NCI-H2227 (cell line): ENCODE data around the gene VWF.
"Not testable (repeated sequence)": the region's sequence is repeated elsewhere in the genome, so short reads cannot be mapped to it uniquely, and the experiment has no call there.

ENCODE experiments used
- DNase-seq: peaks from one replicate; lab custom pipeline; 2025; ENCODE audit not compliant: unreplicated experiment; lab: John Stamatoyannopoulos, UW

The VWF gene

DNA sequence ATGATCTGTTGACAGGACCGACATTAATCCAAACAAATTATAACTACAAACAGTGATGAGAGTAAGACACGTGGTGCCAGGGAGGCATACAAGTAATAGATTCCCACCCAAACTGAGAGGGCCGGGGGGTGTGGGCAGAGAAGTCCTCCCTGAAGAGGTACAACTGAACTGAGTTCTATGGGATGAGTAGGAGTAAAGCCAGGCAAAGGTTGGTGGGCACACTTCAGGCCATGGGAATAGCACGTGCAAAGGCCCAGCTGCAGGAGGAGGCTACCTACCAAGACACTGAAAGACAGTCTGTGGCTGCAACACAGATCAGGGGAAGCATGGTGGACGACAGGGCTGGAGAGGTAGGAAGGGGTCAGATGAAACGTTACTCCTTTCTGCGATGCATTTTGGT lies 22.0 kb upstream of the VWF start:
- no peak for DNase-seq

DNA sequence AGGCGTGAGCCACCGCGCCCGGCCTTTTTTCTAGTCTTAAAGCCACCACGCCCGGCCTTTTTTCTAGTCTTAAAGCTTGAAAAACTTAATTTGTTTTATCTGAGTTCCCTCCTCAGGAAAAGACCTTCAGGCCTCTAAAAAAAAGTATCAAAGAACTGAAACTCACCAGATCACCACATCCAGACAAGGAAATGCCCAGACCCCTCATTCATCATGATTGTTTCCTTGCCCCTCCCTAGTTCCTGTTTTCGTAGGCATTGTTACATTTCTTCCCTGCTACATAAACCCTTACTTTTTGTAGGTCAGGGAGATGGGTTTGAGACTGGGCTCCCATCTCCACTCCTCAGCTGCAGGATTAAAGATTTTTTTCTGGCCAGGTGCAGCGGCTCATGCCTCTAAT lies 21.1 kb upstream of the VWF start:
- no peak for DNase-seq

DNA sequence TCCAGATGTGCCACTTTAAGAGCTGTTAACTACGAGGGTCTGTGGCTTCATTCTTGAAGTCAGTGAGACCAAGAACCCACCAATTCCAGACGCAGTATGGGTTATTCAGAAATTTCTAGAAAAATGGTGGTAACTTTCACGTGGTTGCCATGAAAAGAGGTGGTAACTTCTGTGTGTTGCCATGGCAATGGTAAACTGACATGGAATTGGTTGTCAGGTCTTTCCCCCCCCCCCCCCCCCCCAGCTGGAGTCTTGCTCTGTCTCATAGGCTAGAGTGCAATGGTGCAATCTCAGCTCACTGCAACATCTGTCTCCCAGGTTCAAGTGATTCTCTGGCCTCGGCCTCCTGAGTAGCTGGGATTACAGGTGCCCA lies 18.8 kb upstream of the VWF start:
- DNase-seq, result no peak

DNA sequence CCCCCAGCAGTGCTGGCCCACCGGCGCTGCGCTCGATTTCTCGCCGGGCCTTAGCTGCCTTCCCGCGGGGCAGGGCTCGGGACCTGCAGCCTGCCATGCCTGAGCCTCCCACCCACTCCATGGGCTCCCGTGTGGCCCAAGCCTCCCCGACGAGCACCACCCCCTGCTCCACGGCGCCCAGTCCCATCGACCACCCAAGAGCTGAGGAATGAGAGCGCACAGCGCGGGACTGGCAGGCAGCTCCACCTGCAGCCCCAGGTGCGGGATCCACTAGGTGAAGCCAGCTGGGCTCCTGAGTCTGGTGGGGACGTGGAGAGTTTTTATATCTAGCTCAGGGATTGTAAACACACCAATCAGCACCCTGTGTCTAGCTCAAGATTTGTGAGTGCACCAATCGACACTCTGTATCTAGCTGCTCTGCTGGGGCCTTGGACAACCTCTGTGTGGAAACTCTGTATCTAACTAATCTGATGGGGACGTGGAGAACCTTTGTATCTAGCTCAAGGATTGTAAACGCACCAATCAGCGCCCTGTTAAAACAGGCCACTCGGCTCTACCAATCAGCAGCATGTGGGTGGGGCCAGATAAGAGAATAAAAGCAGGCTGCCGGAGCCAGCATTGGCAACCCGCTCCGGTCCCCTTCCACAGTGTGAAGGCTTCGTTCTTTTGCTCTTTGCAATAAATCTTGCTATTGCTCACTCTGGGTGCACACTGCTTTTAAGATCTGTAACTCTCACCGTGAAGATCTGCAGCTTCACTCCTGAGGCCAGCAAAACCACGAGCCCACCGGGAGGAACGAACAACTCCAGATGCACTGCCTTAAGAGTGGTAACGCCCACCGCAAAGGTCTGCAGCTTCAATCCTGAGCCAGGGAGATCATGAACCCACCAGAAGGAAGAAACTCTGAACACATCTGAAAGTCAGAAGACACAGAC lies 18.2 kb upstream of the VWF start:
- DNase-seq, result not testable (repeated sequence)

DNA sequence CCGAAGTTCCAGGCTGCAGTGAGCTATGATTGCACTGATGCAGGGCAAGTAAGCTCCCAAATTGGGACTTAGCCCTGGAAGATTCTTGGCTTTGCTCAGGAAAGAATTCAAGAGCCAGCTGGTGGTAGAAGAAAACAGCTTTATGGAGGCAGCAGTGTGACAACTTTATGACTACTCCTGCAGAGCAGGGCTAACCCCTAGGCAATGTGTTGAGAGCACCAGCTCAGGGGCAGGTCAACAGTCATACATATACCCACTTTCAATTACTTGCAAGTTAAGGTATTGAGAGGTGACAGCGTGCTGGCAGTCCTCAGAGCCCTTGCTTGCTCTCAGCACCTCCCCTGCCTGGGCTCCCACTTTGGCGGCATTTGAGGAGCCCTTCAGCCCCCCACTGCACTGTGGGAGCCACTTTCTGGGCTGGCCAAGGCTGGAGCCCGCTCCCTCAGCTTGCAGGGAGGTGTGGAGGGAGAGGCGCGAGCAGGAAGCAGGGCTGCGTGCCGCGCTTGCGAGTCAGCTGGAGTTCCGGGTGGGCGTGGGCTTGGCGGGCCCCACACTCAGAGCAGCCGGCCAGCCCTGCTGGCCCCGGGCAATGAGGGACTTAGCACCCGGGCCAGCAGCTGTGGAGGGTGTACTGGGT lies 17.4 kb upstream of the VWF start:
- not testable (repeated sequence) for DNase-seq

DNA sequence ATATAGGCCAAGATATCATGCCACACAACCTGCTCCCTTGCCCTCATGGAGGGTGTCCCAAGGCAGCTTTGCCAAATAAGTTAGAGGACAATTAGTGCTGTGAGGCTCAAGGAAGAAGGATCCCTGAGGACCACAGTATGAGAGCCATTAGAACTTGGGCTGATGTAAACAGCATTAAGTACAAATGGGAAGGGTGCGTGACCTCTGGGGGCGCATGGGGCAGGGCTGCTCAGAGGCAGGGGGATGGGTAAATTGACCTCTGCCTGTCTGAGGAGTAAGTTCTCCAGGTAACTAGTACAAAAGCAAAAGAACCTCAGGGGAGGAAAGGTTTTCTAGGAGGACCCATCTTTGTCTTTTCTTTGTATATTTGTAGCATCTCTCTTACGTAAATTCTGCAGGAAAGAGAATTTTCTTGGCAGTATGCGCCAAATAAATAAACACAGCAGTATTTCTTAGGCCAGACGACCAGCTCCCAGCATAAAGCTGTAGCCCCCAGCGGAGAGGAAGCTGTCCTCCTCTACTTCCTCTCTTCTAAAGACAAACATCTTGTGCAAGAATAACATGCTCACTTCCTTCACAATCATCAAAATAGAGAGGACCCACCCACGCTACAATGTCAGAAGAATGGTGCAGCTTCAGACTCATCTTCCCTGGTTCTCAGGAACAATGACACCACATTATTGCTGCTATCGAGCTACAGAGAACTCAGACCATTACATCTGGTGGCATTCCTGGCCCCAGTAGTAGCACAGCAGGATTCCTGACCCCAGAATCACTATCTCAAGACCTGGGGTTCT lies 16.4 kb upstream of the VWF start:
- no peak for DNase-seq

DNA sequence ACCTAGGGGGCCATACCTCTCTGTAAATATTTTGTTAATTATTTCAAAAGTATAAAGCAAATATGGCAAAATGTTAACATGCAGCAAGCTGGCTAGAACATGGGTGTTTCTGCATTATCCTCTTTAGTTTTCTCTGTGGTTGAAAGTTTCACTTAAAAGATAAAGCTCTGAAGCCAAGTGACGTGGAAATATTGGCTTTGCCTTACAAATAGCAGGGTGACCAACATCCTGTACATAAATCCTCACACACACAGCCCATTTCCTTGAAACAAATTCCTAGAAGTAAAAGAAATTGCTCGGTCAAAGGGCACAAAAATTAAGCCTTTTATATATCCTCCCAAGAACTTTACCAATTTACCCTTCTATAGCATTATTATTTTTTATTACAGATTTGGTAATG lies 10.6 kb upstream of the VWF start:
- no peak for DNase-seq

DNA sequence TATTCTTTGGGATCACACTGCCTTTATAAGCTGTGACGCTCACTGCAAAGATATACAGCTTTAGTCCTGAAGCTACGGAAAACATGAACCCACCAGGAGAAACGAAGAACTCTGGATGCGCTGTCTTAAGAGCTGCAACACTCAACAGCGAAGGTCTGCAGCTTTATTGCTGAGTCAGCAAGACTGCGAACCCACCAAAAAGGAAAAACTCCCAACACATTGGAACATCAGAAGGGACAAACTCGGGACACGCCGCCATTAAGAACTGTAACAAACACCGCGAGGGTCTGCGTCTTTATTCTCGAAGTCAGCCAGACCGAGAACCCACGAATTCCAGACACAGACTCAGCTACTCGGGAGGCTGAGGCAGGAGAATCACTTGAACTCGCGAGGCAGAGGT lies 9.2 kb upstream of the VWF start:
- no peak for DNase-seq

DNA sequence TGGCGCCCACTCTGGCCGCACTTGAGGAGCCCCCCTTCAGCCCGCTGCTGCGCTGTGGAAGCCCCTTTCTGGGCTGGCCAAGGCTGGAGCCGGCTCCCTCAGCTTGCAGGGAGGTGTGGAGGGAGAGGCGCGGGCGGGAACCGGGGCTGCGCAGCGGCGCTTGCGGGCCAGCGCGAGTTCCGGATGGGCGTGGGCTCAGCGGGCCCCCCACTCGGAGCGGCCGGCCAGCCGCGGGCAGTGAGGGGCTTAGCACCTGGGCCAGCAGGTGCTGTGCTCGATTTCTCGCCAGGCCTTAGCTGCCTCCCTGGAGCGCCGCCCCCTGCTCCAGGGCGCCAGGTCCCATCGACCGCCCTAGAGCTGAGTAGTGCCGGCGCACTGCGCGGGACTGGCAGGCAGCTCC lies 8.0 kb upstream of the VWF start:
- no peak for DNase-seq

DNA sequence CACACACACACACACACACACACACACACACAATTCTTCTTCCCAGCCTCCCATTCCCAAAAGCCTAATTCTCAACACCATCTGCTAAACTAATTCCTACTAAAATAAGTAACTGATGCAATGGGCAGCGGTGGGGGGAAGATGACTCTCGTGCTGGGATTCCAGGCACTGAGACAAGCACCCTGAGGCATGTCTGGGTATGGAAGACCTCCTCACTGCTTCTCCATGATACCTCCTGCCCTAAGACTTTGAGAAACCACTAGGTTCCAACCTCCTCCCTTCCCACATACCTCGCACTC lies 789 bp upstream of the VWF start:
- DNase-seq, result no peak

DNA sequence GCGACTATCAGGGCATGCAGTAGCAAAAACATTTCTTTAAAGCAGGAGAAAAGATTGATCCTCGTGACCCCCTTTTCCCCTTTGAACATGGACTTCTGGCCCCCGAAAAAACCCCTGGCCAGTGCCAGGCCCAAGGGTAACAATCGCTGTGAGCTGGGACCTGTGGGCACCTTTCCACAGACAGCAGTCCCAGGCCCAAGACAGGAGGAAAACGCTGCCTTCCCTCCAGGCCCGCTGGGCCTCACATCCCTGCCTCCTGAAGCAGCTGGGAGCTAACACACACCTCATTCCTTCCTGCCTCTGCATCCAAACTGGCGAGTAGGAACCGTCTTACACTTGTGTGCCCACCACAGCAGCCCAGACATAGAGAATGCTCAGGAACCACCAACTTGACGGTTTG lies 1.2 kb downstream of the VWF start:
- DNase-seq, result no peak

DNA sequence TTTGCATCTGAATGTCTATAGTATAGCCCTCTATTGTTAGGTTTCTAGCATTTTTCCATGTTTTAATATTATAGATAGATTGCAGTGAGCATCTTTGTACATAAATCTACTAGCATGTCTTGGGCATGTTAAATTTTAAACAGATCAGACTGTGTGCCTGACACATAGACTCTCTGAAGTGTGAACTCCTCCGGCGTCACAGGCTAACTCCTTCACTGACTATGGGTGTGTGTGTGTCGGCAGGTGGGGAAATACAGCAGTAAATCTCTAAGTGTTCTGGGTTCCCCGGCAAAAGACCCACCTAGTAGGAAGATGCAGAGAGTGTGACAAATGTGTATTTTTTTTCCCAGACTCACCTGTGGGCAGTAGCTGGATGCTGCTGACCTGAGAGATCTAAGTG lies 2.3 kb downstream of the VWF start:
- no peak for DNase-seq

DNA sequence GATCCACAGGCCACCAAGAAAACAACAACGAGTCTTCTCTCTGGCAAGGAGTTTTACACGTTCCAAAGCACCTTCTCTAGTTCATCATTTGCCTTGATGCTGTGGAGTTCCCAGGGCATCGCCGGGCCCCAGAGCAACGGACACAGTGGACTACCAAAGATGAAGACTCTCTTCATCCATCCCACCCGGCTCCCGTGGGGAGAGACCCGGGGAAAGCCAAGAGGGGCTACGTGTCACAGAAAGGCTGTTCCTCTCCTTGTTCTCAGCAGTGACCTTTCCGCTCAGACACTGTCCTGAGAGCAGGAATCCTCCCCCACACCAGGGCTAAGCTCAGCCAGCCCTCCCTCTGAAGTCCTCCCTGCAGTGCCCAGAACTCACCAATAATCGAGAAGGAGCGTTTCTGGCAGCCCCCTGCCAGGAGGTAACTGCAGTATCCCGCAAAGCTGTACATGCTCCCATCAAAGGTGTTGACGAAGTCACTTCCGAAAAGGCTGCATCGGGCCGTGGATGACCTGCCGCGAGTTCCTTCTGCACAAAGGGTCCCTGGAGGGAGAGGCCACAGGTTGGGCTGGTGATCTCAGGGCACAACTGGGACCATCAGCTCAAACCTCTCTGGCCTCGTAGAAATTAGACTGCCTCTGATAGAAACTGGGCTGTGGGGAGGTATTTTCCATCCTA lies 3.5 kb downstream of the VWF start:
- no peak for DNase-seq

DNA sequence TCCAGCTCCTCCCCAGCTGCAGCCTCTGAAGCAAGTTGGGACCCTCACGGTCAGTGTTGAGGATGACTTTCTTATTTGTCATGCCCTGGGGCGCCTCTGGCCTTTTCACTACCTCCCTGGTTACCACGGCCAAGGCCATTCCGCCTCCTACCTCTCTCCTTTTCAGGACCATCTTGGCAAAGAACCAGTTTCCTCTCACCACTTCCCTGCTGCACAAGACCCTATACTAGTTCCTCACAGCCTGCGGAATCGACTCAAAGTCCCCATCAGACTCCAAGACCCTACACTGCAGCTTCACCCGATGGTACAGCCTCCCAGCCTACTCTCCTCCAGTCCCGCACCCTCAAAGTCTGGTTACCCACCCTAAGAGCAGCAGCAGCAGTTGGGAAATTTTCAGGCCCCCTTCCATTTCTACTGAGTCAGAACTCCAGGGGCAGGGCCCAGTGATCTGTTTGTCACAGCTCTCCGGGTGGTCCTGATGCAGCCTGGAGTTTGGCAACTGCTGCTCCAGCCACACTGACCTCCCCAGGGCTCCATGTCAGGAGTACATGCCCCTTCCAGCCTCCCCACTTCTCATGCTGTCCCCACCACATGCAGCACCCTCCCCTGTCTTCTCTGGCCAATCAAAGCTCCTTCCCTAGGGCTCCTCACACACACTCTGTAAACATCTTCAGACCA lies 5.4 kb downstream of the VWF start:
- DNase-seq, result no peak

DNA sequence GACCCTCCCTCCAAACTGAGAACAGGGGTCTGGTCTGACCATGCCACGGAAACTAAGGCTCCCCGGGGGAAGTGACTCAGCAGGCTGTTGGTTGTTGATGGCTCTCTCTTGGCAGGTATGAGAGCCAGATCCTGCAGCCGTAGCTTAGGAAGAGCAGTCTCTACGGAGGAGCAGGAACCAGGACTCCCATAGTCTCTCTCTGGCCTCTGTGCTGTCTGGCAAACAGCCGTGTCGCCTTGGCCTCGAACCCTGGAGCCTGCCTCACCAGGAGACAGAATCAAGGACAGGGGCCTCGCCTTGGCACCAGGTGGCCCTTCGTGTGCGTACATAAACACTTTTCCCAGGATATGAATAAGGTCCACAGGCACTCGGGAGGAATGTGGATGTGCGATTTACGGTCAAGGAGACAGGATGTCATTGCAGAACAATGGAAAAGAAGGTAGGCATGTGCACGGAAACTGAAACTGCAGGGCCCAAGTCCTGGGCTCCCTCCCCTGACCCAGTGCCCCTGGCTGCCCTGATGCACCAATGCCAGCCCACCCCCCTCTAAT lies 7.9 kb downstream of the VWF start:
- no peak for DNase-seq

DNA sequence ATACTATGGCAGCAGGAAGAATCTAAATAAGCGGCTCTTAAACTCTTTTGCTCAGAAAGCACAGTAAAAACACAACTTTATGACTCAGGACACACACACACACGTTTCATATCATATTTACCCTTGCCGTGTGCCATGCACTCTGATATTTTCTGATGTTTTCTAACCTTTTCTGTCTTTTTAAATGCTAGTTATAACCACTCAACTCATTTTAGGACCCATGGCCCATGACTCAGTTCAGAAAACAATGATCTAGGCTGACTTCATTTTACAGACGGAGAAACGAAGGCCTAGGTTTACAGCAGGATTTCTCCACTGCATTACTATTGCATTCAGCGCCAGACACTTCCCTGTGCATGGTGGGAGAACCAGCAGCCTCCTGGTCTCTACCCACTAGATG lies 9.1 kb downstream of the VWF start:
- DNase-seq, result no peak

DNA sequence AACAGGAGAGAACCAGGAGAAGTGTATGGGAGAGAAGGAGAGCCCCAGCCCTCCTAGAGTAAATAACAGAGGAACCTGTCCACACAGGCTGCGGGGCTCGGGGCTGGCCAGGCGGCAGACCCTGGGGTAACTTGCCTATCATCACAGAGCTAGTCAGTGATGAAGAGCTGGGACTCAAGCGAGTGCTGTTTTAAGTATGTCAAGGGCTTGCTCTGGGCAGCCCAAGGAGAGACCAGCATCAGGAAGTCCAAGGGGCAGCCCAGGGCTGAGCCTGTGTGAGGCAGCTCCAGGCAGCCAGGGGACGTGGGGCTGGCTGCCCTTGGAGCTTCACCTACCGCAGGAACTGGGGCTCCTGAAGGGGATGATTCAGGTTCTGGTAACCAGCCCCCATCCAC lies 10.0 kb downstream of the VWF start:
- no peak for DNase-seq

DNA sequence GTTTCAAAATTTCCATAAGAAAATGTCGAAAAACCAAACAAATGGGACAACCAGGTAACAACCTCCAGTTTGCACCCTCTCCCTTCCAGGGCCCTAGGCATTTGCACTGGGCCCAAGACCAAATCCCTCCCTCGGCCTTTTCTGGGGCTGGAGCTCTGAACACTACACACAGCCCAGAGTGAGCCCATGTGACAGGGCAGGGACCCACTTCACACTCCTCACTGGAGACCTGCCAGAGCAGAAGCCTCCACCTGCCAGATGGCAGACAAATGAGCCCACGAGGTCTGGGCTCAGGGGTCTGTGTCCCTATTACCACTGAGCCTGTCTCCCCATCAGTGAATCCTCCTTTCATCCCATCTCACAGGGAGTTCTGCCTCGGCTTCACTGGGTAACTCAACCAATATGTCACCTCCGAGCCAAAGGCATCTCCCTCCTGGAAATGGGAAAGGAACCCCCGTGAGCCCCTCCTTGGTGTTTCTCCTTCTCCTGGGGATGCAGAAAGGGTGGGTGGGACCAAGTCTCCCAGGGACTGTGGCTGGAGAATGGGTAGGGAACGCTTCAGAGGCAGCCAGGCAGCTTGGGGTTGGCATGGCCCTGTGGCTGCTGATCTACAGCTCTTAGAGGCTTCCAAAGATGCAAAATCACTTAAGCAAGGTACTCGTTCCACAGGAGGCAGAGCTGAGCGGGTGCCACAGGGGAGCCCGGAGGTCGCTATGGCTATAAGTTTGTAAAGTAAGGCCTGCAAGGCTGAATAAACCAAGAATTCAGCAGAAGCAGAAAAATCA lies 10.6 kb downstream of the VWF start:
- no peak for DNase-seq

DNA sequence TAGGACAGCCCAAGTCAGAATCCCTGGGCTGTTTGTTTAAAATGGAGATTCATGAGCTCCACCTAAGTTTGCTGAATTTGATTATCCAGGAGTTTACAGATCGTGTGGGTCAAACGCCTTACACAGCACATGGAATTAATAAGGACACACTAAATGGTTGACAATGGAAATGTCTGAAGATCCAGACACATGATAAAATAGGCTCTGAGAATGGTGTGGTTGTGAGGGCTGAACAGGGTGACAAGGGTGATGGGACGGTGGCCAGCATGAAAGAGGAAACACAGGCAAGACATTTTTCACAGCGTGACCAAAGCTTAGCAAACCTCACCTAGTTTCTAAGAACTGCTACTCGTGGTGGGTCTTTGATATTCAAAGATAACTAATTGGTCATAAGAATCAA lies 12.5 kb downstream of the VWF start:
- no peak for DNase-seq

DNA sequence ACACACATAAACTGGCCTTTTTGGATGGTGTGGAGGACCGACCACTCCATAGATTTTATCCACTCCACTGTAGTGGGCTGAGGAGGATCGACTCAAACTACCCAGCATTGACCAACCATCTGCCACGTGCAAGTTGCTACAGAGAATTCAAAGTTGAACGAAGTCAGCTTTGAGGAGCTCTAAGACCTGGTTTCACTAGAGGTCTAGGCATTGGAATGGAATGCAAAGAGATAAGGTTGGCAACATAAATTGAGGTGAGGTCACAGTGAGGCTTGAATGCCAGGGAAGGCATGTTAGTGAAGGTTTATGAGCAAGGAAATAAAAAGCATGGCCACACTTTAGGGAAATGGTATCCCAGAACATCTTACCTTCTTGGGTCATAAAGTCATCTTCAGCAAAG lies 14.5 kb downstream of the VWF start:
- no peak for DNase-seq
